AG09309 (cell line): Measurements from ENCODE around the gene CD86.
A peak's percentile ranks its signal among the peaks of the same experiment; 100 is the strongest.

Experiments used
- DNase-seq: peaks from one replicate; pipeline ENCODE4 v3.0.0-alpha.2; 2010; ENCODE audit warnings: low read depth
- H3K4me3 ChIP-seq: 2 replicates; pipeline ENCODE4 v1.5.1; 2011; ENCODE audit warnings: mild to moderate bottlenecking, low read depth, low read length, moderate library complexity; ENCODE audit not compliant: control insufficient read depth
- CTCF ChIP-seq: IDR thresholded peaks from 2 replicates; pipeline ENCODE4 v1.5.1; 2011; ENCODE audit warnings: mild to moderate bottlenecking, low read depth, low read length, inconsistent platforms; ENCODE audit not compliant: insufficient read depth, control insufficient read depth; ENCODE audit errors: missing control alignments

Gene CD86

GRCh38 chr3:122084799-122085198 is 29.6 kb downstream of the CD86 start:
- no peak overlapping the region for H3K4me3 ChIP-seq
- no peak for DNase-seq
- no peak for TF ChIP-seq CTCF

- DNase-seq = no peak
- TF ChIP-seq CTCF = no peak
- H3K4me3 ChIP-seq = no peak overlapping the region
Measured at GRCh38 chr3:122085673-122086072, 30.5 kb downstream of the CD86 start.

GRCh38 chr3:122088531-122088930 is 33.4 kb downstream of the CD86 start:
- TF ChIP-seq CTCF = no peak
- DNase-seq = no peak
- no peak overlapping the region for H3K4me3 ChIP-seq

- no peak for DNase-seq
- TF ChIP-seq CTCF = no peak
- no peak overlapping the region for H3K4me3 ChIP-seq
Measured at GRCh38 chr3:122091602-122092295, 36.6 kb downstream of the CD86 start.

GRCh38 chr3:122092460-122093165 is 37.5 kb downstream of the CD86 start:
- TF ChIP-seq CTCF = peak; percentile 59
- no peak for DNase-seq
- no peak overlapping the region for H3K4me3 ChIP-seq

- no peak for TF ChIP-seq CTCF
- H3K4me3 ChIP-seq = no peak overlapping the region
- no peak for DNase-seq
Measured at GRCh38 chr3:122094125-122094524, 39.0 kb downstream of the CD86 start.
